Measurements from ENCODE around the gene DRC1.
A peak's percentile ranks its signal among the peaks of the same experiment; 100 is the strongest.

The DRC1 gene

DNA sequence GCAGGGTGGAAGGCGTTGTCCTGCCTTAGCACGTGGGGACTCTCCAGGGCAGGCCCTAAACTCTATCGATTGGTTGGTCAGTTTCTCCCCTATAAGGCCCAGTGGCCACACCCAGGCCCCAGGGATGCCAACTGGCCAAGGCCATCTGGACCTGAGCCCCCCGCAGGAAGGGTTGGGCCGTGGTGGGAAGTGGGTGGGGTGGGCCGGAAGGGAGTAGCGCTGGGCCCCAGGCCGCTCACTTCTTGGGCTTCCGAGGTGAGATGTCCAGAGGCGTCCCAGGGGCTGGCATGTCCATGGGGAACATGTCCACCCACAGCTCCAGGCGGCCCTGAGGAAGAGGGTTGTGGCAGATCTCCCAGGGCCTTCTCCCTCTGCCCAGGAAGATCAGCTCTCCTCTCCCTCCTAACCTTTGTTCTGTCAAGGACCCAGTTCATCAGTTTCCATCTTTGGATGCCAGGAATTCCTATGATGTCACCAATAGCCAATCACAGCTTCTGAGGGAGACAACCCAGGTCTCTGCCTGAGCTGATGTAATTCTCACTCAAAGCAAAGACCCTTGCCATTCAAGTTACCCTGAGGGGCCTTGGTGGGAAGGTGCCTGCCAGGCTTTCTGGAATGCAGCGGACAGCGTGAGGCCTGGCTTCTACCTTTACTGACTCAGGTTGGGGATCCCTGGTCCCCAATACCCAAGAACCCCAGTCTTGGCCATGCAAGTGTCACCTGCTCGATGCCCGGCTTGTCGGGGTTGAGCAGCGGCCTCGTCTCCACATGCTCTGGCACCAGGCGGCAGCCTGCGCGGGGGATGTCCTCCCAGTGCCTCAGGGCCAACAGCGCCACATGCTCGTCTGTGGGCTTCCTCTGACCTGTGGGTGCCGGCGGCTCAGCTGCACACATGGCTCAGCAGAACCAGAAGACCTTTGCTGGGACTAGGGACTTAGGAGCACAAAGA is 61.8 kb downstream of the DRC1 start:
- H3K4me2 ChIP-seq (ENCODE audit: low read length) = no peak overlapping the region
- no peaks in the 10 kb centered on the region for H3K79me1 ChIP-seq (ENCODE audit: low read length)
- DNase-seq = peak; percentile 98
- H3K27ac ChIP-seq (ENCODE audit: low read depth, low read length) = no peak overlapping the region
- WGBS (ENCODE audit: extremely low coverage, insufficient coverage, low lambda C conversion rate) = no CpG with 5 or more reads among the region's 25 CpGs
- peak overlapping the region; percentile 55 for H2BK5ac ChIP-seq (ENCODE audit: low read length)
- H3K23ac ChIP-seq (ENCODE audit: low read length) = no peak overlapping the region
- no peak overlapping the region for H3K18ac ChIP-seq (ENCODE audit: low read length)
- peaks cover 2% of the 10 kb centered on the region for H3K4me1 ChIP-seq (ENCODE audit: control insufficient read depth, low read depth, low read length)
- no peaks in the 10 kb centered on the region for H3K36me3 ChIP-seq (ENCODE audit: control insufficient read depth, insufficient read depth, low read length)
- no peaks in the 10 kb centered on the region for H3K79me2 ChIP-seq (ENCODE audit: control insufficient read depth, insufficient read depth, low read length)
- no peak overlapping the region for H2BK120ac ChIP-seq (ENCODE audit: low read depth, low read length)
- no peak overlapping the region for H2BK15ac ChIP-seq (replicated peaks; ENCODE audit: low read depth)
- peak overlapping the region; percentile 10 for H2AK5ac ChIP-seq (ENCODE audit: low read length)
- H3K9ac ChIP-seq (ENCODE audit: low read length) = no peak overlapping the region
- peak overlapping the region; percentile 66 for H3K4ac ChIP-seq (ENCODE audit: low read depth, low read length)
- no peaks in the 10 kb centered on the region for H3K27me3 ChIP-seq (ENCODE audit: insufficient read depth, low read length, poor library complexity)
- H3K56ac ChIP-seq (ENCODE audit: low read length) = peak overlapping the region; percentile 73
- no peak overlapping the region for H3K4me3 ChIP-seq (ENCODE audit: low read length)
- H4K8ac ChIP-seq (ENCODE audit: low read depth, low read length) = no peak overlapping the region
- no peak overlapping the region for H4K5ac ChIP-seq (ENCODE audit: low read length)

DNA sequence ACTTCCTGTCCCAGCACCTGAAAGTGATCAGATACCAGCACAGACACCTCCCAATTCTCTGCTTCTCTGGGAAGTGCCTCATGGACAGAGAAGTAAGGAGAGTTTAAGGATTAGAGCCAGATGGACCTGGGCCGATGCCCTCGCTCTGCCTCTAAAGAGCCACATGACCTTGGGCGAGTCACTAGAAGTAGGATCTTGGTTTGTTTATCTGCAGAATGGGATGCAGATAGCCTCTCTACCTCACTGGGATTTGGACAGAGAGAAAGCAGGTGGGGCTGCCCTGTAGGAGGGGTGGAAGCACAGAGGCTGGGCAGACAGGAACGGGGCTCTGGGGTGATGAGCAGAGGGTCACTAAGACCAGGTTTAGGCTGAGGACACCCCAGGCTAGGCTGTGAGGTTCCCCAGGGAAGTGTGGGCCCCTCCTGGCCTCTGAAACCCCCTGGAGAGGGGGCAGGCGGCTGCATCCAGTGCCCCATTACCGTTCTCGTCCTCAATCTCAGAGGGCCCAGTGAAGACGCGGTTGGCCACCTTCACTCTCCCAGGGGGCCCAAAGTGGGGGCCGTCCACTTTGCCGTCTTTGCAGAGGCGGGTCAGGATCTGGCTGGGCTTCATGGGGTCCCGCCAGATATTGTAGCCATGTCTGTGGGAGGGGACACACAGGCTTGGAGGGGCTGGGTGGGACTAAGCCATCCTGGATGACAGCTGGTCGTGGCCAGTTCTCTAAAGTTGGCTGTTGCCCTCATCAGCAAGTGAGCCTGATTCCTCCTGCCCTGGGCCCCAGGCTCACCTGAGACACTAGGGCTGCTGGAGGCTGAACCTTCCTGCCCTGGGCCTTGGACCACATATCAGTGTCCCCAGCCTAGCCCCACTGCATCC is 62.9 kb downstream of the DRC1 start:
- no peak overlapping the region for H4K8ac ChIP-seq (ENCODE audit: low read depth, low read length)
- H3K36me3 ChIP-seq (ENCODE audit: control insufficient read depth, insufficient read depth, low read length) = no peaks in the 10 kb centered on the region
- no peak overlapping the region for H3K4me2 ChIP-seq (ENCODE audit: low read length)
- no peaks in the 10 kb centered on the region for H3K27me3 ChIP-seq (ENCODE audit: insufficient read depth, low read length, poor library complexity)
- H3K79me2 ChIP-seq (ENCODE audit: control insufficient read depth, insufficient read depth, low read length) = no peaks in the 10 kb centered on the region
- H3K18ac ChIP-seq (ENCODE audit: low read length) = no peak overlapping the region
- peaks cover 2% of the 10 kb centered on the region for H3K4me1 ChIP-seq (ENCODE audit: control insufficient read depth, low read depth, low read length)
- H2BK120ac ChIP-seq (ENCODE audit: low read depth, low read length) = no peak overlapping the region
- H2BK15ac ChIP-seq (replicated peaks; ENCODE audit: low read depth) = no peak overlapping the region
- H3K4ac ChIP-seq (ENCODE audit: low read depth, low read length) = no peak overlapping the region
- peak overlapping the region; percentile 6 for H2AK5ac ChIP-seq (ENCODE audit: low read length)
- H3K56ac ChIP-seq (ENCODE audit: low read length) = peak overlapping the region; percentile 54
- whole genome bisulfite sequencing (ENCODE audit: extremely low coverage, insufficient coverage, low lambda C conversion rate) = no CpG with 5 or more reads among the region's 14 CpGs
- H2BK5ac ChIP-seq (ENCODE audit: low read length) = no peak overlapping the region
- H3K9ac ChIP-seq (ENCODE audit: low read length) = no peak overlapping the region
- DNase-seq = peak; percentile 37
- no peak overlapping the region for H4K5ac ChIP-seq (ENCODE audit: low read length)
- no peak overlapping the region for H3K27ac ChIP-seq (ENCODE audit: low read depth, low read length)
- H3K79me1 ChIP-seq (ENCODE audit: low read length) = no peaks in the 10 kb centered on the region
- no peak overlapping the region for H3K23ac ChIP-seq (ENCODE audit: low read length)
- H3K4me3 ChIP-seq (ENCODE audit: low read length) = no peak overlapping the region

DNA sequence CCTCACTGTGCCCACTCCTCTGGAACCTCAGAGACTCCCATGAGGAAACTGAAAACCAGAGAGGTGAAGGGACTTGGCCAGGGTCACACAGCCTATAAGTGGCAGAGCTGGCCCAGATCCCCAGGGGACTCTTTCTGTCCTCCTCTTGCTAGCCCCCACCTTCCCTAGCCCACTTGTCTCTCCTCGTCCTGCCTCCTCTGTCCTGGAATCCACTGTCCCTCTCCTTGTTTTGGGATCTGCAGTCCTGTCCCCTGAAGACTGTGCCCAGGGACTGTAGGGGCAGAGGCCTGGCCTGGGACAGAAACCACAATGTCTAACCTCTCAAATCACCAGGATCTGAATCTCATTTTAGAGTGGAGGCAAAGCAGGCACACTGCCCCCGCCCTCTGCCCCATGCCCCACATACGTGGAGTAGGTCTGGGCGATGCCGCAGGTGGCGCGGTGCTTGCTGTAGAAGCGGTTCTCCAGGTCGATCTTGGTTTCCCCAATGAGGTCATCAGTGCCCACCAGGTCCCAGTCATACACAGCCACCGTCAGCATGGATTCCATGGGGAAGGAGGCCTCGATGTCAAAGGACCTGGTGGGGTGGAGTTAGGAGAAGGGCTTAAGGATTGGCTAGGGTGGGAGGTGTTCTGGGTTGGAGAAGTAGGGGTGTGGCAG is 63.7 kb downstream of the DRC1 start:
- no peak overlapping the region for H4K8ac ChIP-seq (ENCODE audit: low read depth, low read length)
- no peaks in the 10 kb centered on the region for H3K27me3 ChIP-seq (ENCODE audit: insufficient read depth, low read length, poor library complexity)
- no peak overlapping the region for H2BK5ac ChIP-seq (ENCODE audit: low read length)
- H3K4me3 ChIP-seq (ENCODE audit: low read length) = no peak overlapping the region
- H3K4me1 ChIP-seq (ENCODE audit: control insufficient read depth, low read depth, low read length) = peaks cover 2% of the 10 kb centered on the region
- no peaks in the 10 kb centered on the region for H3K36me3 ChIP-seq (ENCODE audit: control insufficient read depth, insufficient read depth, low read length)
- H3K23ac ChIP-seq (ENCODE audit: low read length) = no peak overlapping the region
- H2BK15ac ChIP-seq (replicated peaks; ENCODE audit: low read depth) = no peak overlapping the region
- no peak overlapping the region for H2AK5ac ChIP-seq (ENCODE audit: low read length)
- no peak overlapping the region for H3K9ac ChIP-seq (ENCODE audit: low read length)
- no peak overlapping the region for H3K56ac ChIP-seq (ENCODE audit: low read length)
- WGBS (ENCODE audit: extremely low coverage, insufficient coverage, low lambda C conversion rate) = no CpG with 5 or more reads among the region's 11 CpGs
- no peak overlapping the region for H3K18ac ChIP-seq (ENCODE audit: low read length)
- no peak overlapping the region for H2BK120ac ChIP-seq (ENCODE audit: low read depth, low read length)
- no peak overlapping the region for H3K4ac ChIP-seq (ENCODE audit: low read depth, low read length)
- no peak overlapping the region for H3K4me2 ChIP-seq (ENCODE audit: low read length)
- H4K5ac ChIP-seq (ENCODE audit: low read length) = no peak overlapping the region
- no peaks in the 10 kb centered on the region for H3K79me2 ChIP-seq (ENCODE audit: control insufficient read depth, insufficient read depth, low read length)
- no peak for DNase-seq
- H3K27ac ChIP-seq (ENCODE audit: low read depth, low read length) = no peak overlapping the region
- no peaks in the 10 kb centered on the region for H3K79me1 ChIP-seq (ENCODE audit: low read length)

- no CpG with 5 or more reads among the region's 10 CpGs for WGBS (ENCODE audit: extremely low coverage, insufficient coverage, low lambda C conversion rate)
- H3K36me3 ChIP-seq (ENCODE audit: control insufficient read depth, insufficient read depth, low read length) = no peaks in the 10 kb centered on the region
- no peak overlapping the region for H3K4me3 ChIP-seq (ENCODE audit: low read length)
- no peak overlapping the region for H3K9ac ChIP-seq (ENCODE audit: low read length)
- H3K56ac ChIP-seq (ENCODE audit: low read length) = no peak overlapping the region
- no peak for DNase-seq
- no peak overlapping the region for H2BK5ac ChIP-seq (ENCODE audit: low read length)
- no peaks in the 10 kb centered on the region for H3K79me1 ChIP-seq (ENCODE audit: low read length)
- no peak overlapping the region for H3K4ac ChIP-seq (ENCODE audit: low read depth, low read length)
- no peak overlapping the region for H2BK15ac ChIP-seq (replicated peaks; ENCODE audit: low read depth)
- H3K23ac ChIP-seq (ENCODE audit: low read length) = no peak overlapping the region
- H3K27ac ChIP-seq (ENCODE audit: low read depth, low read length) = no peak overlapping the region
- no peak overlapping the region for H2BK120ac ChIP-seq (ENCODE audit: low read depth, low read length)
- H3K18ac ChIP-seq (ENCODE audit: low read length) = no peak overlapping the region
- H2AK5ac ChIP-seq (ENCODE audit: low read length) = no peak overlapping the region
- no peak overlapping the region for H4K5ac ChIP-seq (ENCODE audit: low read length)
- H3K27me3 ChIP-seq (ENCODE audit: insufficient read depth, low read length, poor library complexity) = no peaks in the 10 kb centered on the region
- no peak overlapping the region for H3K4me2 ChIP-seq (ENCODE audit: low read length)
- no peak overlapping the region for H4K8ac ChIP-seq (ENCODE audit: low read depth, low read length)
- H3K4me1 ChIP-seq (ENCODE audit: control insufficient read depth, low read depth, low read length) = peaks cover 2% of the 10 kb centered on the region
- no peaks in the 10 kb centered on the region for H3K79me2 ChIP-seq (ENCODE audit: control insufficient read depth, insufficient read depth, low read length)
Measured at GRCh38 chr2:26465981-26466471, 64.3 kb downstream of the DRC1 start.

- H3K27me3 ChIP-seq (ENCODE audit: insufficient read depth, low read length, poor library complexity) = no peaks in the 10 kb centered on the region
- no peak overlapping the region for H4K8ac ChIP-seq (ENCODE audit: low read depth, low read length)
- no peak overlapping the region for H2BK15ac ChIP-seq (replicated peaks; ENCODE audit: low read depth)
- no peaks in the 10 kb centered on the region for H3K36me3 ChIP-seq (ENCODE audit: control insufficient read depth, insufficient read depth, low read length)
- H3K4me1 ChIP-seq (ENCODE audit: control insufficient read depth, low read depth, low read length) = peaks cover 2% of the 10 kb centered on the region
- no peak overlapping the region for H4K5ac ChIP-seq (ENCODE audit: low read length)
- no peak overlapping the region for H3K4me2 ChIP-seq (ENCODE audit: low read length)
- no peaks in the 10 kb centered on the region for H3K79me2 ChIP-seq (ENCODE audit: control insufficient read depth, insufficient read depth, low read length)
- no peak overlapping the region for H2BK120ac ChIP-seq (ENCODE audit: low read depth, low read length)
- no peak overlapping the region for H3K56ac ChIP-seq (ENCODE audit: low read length)
- no peaks in the 10 kb centered on the region for H3K79me1 ChIP-seq (ENCODE audit: low read length)
- no peak overlapping the region for H3K4me3 ChIP-seq (ENCODE audit: low read length)
- WGBS (ENCODE audit: extremely low coverage, insufficient coverage, low lambda C conversion rate) = no CpG with 5 or more reads among the region's 22 CpGs
- no peak overlapping the region for H3K27ac ChIP-seq (ENCODE audit: low read depth, low read length)
- no peak overlapping the region for H3K9ac ChIP-seq (ENCODE audit: low read length)
- no peak for DNase-seq
- no peak overlapping the region for H3K4ac ChIP-seq (ENCODE audit: low read depth, low read length)
- no peak overlapping the region for H3K23ac ChIP-seq (ENCODE audit: low read length)
- H2AK5ac ChIP-seq (ENCODE audit: low read length) = no peak overlapping the region
- no peak overlapping the region for H2BK5ac ChIP-seq (ENCODE audit: low read length)
- H3K18ac ChIP-seq (ENCODE audit: low read length) = no peak overlapping the region
Measured at GRCh38 chr2:26466662-26467310, 65.1 kb downstream of the DRC1 start.

Measured in mesendoderm (in vitro differentiated cells).